Adrenal gland (tissue), 12 donors: Measurements from ENCODE around the gene UBE2B. TPM values are rescaled to one million over a fixed set of nuclear protein-coding genes. Genes with fewer than 3 reads are reported as not detected.

Experiments used
- DNase-seq, 7 donors: peaks; one replicate each; pipeline ENCODE4 v3.0.0-alpha.2; 2019 to 2020
- H3K27ac ChIP-seq, 5 donors: fragments of 200-600 bp; sonication (generic) in 4 of 5; 1 replicate in 3 of 5; 2 replicates in 2 of 5; pipeline versions ENCODE4 v1.5.1 to v1.8.0; 2016 to 2020; ENCODE audit warnings: mild to moderate bottlenecking in 1 of 5
- H3K27me3 ChIP-seq: fragments of 200-600 bp; 2 replicates; pipeline ENCODE4 v1.8.0; 2021
- H3K36me3 ChIP-seq, 2 donors: fragments of 200-600 bp; replicated peaks in 1 of 2; 1 replicate in 1 of 2; 2 replicates in 1 of 2; pipeline versions ENCODE4 v1.5.1 to v1.8.0; 2018 to 2022
- H3K4me1 ChIP-seq, 2 donors: fragments of 200-600 bp; replicated peaks in 1 of 2; 1 replicate in 1 of 2; 2 replicates in 1 of 2; pipeline versions ENCODE4 v1.5.1 to v1.8.0; 2018 to 2021
- H3K4me3 ChIP-seq, 4 donors: fragments of 200-600 bp; sonication (generic) in 3 of 4; one replicate each; pipeline ENCODE4 v1.5.1; 2016 to 2018
- H3K9me3 ChIP-seq, 3 donors: fragments of 200-600 bp; sonication (generic) in 1 of 3; replicated peaks in 1 of 3; 1 replicate in 2 of 3; 2 replicates in 1 of 3; pipeline versions ENCODE4 v1.5.1 to v1.8.0; 2016 to 2021
- POLR2A ChIP-seq, 2 donors: fragments of 450-650 bp; IDR thresholded peaks; one replicate each; pipeline ENCODE4 v1.6.1; 2017; ENCODE audit warnings: antibody characterized with exemption in 2 of 2, mild to moderate bottlenecking in 2 of 2, moderate library complexity in 1 of 2
- WGBS, 4 donors: extraction: QIAGEN DNeasy Blood & Tissue Kit in 2 of 4; methylation state at CpG; one replicate each; pipeline versions ENCODE4 v1.1.5 to v1.1.7; 2013 to 2017; 5-methylcytosine and 5-hydroxymethylcytosine counted together
- intact Hi-C, 2 donors: fragments of 100-400 bp; cut with DNase I; formaldehyde crosslinking; loops; one replicate each; pipeline versions ENCODE4 v1.14.1 to v1.15.0; 2022 to 2023
- polyA plus RNA-seq, 3 donors: library from polyadenylated mRNA; stranded (reverse); fragments of 200-250 nt in 2 of 3; fragments of 350-450 nt in 1 of 3; fragmentation: Illumina TruSeq in 1 of 3; extraction: RNeasy Lipid Tissue Mini Kit (QIAGEN cat#74804) in 1 of 3; gene quantifications; one replicate each; pipeline ENCODE4 v1.2.3, GENCODE V29; 2013 to 2014
- total RNA-seq, 9 donors: library from RNA; depleted of rRNA in 4 of 9; stranded (reverse); fragments of >200 nt in 4 of 9; fragments of 120-200 nt in 1 of 9; fragmentation: NEBNext Ultra II Directional in 1 of 9; extraction: Animal tissue kit (Norgen Biotek cat#: 25700) in 1 of 9; gene quantifications; one replicate each; pipeline versions ENCODE4 v1.1.0 to v1.2.4, GENCODE V29; 2013 to 2023
- TF ChIP-seq, protein P1 (sequence below), 6 experiments: fragments of 450-650 bp in 4 of 6; fragments of 200-600 bp in 2 of 6; sonication (generic) in 1 of 6; IDR thresholded peaks; 1 replicate in 5 of 6; 2 replicates in 1 of 6; pipeline versions ENCODE4 v1.5.1 to v1.8.0; 2016 to 2021; ENCODE audit warnings: antibody characterized with exemption in 6 of 6, mild to moderate bottlenecking in 2 of 6, moderate library complexity in 1 of 6
- donor health status: healthy with polysubstance abuse.
- donor health status: Bipolar disorder and iron deficiency.
- donor health status: DM: yes; HTN: yes; CAD: no.
- donor health status: DM: no; HTN: no; CAD: no.
- donor health status: DM: no; HTN: no; CAD: no.
- donor health status: DM: yes; HTN: yes; CAD: no.

The UBE2B gene
- total and polyA plus RNA-seq, 12 donors, result 19.7 to 144 (median 96.2) TPM

DNA sequence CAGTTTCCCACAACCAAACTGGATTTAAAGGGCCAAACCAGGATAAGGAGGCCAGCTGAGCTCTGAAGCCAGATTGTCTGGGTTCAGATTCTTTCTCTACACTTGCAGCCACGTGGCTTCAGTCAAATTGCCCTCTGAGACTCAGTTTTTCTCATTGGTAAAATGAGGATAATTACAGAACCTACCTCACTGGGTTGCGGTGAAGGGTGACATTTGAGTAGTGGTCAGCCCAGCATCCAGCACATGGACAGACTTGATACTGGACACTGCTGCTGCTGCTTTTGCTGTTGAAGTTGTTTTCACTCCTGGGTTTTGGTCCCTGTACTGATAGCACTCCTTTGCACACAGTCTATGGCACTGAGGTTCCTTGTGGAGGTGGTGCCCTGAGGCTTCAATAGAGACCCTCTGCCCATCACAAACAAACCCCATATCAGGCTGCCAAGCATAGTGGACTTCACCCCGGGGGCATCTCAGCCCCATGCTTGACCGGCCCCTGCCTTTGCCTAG lies 66.0 kb downstream of the UBE2B start:
- Histone ChIP-seq H3K36me3 (no peaks in the 10 kb centered on the region), H3K27me3 (no peaks in the 10 kb centered on the region), H3K27ac (peak overlapping the region in 2 of 5 donors; percentile 80 to 82), H3K4me1 (peaks cover 15 to 33% of the 10 kb centered on the region in 2 donors), H3K9me3 (no peaks in the 10 kb centered on the region), H3K4me3 (no peak overlapping the region)
- TF ChIP-seq POLR2A (IDR thresholded peaks at IDR 0.05), result no peak
- TF ChIP-seq, protein P1, sequence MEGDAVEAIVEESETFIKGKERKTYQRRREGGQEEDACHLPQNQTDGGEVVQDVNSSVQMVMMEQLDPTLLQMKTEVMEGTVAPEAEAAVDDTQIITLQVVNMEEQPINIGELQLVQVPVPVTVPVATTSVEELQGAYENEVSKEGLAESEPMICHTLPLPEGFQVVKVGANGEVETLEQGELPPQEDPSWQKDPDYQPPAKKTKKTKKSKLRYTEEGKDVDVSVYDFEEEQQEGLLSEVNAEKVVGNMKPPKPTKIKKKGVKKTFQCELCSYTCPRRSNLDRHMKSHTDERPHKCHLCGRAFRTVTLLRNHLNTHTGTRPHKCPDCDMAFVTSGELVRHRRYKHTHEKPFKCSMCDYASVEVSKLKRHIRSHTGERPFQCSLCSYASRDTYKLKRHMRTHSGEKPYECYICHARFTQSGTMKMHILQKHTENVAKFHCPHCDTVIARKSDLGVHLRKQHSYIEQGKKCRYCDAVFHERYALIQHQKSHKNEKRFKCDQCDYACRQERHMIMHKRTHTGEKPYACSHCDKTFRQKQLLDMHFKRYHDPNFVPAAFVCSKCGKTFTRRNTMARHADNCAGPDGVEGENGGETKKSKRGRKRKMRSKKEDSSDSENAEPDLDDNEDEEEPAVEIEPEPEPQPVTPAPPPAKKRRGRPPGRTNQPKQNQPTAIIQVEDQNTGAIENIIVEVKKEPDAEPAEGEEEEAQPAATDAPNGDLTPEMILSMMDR (IDR thresholded peaks at IDR 0.05), result no peak
- no peak for DNase-seq
- intact Hi-C loops, result no loop called here
- 88 to 95% (median 90%) methylated on average over 4 of the region's 4 CpGs for WGBS, 4 donors

DNA sequence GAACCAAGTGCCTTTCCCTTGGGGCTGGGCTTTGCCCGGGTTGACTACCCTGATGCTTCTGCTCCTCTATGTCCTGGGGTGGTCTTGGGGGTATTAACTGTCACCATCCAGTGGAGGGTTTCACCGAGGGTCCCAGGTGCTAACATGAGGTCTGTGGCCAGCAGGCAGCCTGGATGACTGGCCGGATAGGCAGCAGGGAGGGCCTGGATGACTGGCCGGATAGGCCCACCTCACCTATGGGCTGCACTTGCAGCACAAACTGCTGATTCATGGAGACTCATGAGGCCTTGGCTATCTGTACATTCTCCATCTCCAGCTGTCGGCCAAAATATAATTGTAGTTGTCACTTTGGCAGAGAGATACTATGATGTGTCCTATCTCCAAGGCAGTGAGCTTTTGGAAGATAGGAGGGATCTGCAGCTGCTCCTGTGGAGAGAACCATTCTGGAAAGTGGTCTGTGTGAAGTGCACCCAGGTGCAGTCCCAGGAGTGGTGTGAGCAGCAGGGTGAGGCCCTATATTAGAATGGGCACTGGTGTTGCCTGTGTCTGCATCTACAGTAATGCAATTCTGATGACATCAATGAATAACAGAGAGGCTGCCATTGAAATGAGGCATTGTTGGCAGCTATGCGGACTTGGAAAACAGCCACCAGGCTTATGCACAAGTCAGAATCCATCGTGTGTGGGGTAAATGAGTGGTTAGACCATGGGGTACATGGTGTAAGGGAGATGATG lies 66.6 kb downstream of the UBE2B start:
- intact Hi-C loops, result no loop called here
- Histone ChIP-seq H3K9me3 (no peaks in the 10 kb centered on the region), H3K4me1 (peaks cover 15 to 33% of the 10 kb centered on the region in 2 donors), H3K36me3 (no peaks in the 10 kb centered on the region), H3K27ac (peak overlapping the region in 2 of 5 donors; percentile 80 to 82), H3K4me3 (no peak overlapping the region), H3K27me3 (no peaks in the 10 kb centered on the region)
- TF ChIP-seq, protein P1 (IDR thresholded peaks at IDR 0.05), result no peak
- no peak for TF ChIP-seq POLR2A (IDR thresholded peaks at IDR 0.05)
- peak in 1 of 7 donors; percentile 21 for DNase-seq
- WGBS, 4 donors, result 56 to 70% (median 65%) methylated on average over 5 to 7 of the region's 7 CpGs

DNA sequence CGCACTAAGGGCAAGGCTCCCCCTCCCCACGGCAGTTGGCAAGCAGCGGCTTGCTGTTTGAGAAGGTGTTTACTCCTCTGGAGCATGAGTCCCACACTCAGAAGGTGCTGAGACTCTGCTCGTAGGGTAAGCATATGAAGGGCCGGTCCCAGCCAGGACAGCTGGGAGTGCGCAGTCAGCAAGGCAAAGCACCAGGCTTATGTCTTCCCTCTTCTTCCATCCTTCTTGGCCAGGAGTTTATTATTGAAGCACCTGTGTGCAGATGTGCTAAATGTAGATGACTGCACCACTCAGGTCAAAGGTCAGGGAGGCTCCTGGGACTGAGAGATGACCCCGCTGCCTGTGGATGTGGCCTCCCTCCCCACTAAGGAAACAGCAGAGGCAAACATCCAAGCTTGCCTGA lies 67.4 kb downstream of the UBE2B start:
- H3K4me1 ChIP-seq, result peaks cover 15 to 33% of the 10 kb centered on the region in 2 donors
- peak overlapping the region in 3 of 5 donors; percentile 48 to 82 (median 80) for H3K27ac ChIP-seq
- H3K36me3 ChIP-seq, result no peaks in the 10 kb centered on the region
- TF ChIP-seq POLR2A (IDR thresholded peaks at IDR 0.05), result no peak
- TF ChIP-seq, protein P1 (IDR thresholded peaks at IDR 0.05), result no peak
- no peaks in the 10 kb centered on the region for H3K9me3 ChIP-seq
- H3K27me3 ChIP-seq, result no peaks in the 10 kb centered on the region
- DNase-seq, result no peak
- H3K4me3 ChIP-seq, result no peak overlapping the region
- intact Hi-C loops, result no loop called here
- 87 to 94% (median 88%) methylated on average over 6 to 7 of the region's 7 CpGs for WGBS, 4 donors

DNA sequence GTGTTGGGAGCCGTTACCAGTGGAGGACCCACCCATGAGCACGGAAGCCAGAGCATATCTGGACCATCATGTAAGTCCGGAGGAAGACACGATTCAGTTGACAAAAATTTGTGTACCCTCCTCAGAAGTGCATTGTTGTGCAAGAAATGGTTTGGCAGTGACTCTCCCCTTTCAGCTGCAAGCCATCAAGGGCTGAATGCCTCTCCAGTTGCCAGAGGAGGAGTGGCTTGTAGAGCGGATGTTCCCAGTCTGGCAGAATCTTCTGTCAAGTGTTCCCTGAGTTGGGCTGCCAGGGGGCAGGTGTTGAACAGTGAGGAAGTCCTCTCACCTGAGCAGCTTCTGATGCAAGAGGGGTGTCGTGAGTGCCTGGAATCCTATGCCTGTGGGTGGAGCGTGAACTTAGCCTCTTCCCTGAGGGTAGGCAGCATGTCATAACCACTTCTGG lies 67.9 kb downstream of the UBE2B start:
- H3K27me3 ChIP-seq, result no peaks in the 10 kb centered on the region
- intact Hi-C loops, result no loop called here
- peaks cover 15 to 33% of the 10 kb centered on the region in 2 donors for H3K4me1 ChIP-seq
- H3K36me3 ChIP-seq, result no peaks in the 10 kb centered on the region
- WGBS, 4 donors, result 27 to 31% (median 28%) methylated on average over 7 of the region's 7 CpGs
- H3K27ac ChIP-seq, result peak overlapping the region in 3 of 5 donors; percentile 48 to 82 (median 80)
- no peak overlapping the region for H3K4me3 ChIP-seq
- no peak for TF ChIP-seq POLR2A (IDR thresholded peaks at IDR 0.05)
- TF ChIP-seq, protein P1 (IDR thresholded peaks at IDR 0.05), result peak in 2 of 6 experiments; percentile 7 to 19
- no peaks in the 10 kb centered on the region for H3K9me3 ChIP-seq
- peak; percentile 59 to 90 (median 83) for DNase-seq
